ENCODE measurements around the gene RFTN1.

The RFTN1 gene

DNA sequence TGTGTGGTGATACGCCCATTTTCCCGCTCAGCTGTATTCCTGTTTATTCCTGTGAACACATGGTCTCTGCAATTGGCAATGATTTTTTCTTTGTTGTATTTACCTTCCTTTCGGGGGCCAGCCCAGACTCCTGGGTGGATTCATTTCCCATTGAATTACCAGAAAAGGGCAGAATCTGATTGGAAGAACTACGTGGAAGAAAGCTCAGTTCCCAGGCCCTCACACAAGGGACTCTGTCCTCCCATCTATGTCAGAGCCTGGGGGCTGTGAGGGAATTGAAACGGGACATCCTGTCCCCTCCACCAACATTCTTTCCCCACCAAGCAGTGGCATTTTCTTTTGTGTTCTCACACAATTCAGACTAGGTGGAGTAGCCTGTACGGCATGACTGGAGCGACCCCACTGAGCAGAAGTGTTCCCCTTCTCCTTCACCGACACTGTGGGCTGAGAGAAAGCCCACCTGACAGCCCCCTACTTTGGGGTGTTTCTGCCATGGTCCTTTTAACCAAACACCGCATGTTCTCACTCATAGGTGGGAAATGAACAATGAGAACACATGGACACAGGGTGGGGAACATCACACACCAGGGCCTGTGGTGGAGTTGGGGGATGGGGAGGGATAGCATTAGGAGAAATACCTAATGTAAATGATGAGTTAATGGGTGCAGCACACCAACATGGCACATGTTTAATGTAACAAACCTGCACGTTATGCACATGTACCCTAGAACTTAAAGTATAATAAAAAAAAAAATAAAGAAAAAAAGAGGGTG is 32.1 kb upstream of the RFTN1 start:
- POLR2A ChIA-PET: no interaction called here
- DNase-seq (ENCODE audit: extremely low spot score): no peak
- CTCF ChIA-PET: no interaction called here
- TF ChIP-seq TARDBP (IDR thresholded peaks at IDR 0.05) (no peak), ZNF384 (IDR thresholded peaks at IDR 0.05) (no peak), BHLHE40 (IDR thresholded peaks at IDR 0.05; ENCODE audit: borderline replicate concordance) (no peak), FOXK2 (IDR thresholded peaks at IDR 0.05) (no peak), SUZ12 (IDR thresholded peaks at IDR 0.05) (no peak), L3MBTL2 (conservative IDR thresholded peaks at IDR 0.05) (no peak), HDGF (IDR thresholded peaks at IDR 0.05; ENCODE audit: borderline replicate concordance) (no peak), NFRKB (IDR thresholded peaks at IDR 0.05) (no peak), FOXA1 (IDR thresholded peaks at IDR 0.05) (no peak), ARNT (IDR thresholded peaks at IDR 0.05) (no peak), SP1 (IDR thresholded peaks at IDR 0.05) (no peak)
- TF ChIP-seq, protein P1, sequence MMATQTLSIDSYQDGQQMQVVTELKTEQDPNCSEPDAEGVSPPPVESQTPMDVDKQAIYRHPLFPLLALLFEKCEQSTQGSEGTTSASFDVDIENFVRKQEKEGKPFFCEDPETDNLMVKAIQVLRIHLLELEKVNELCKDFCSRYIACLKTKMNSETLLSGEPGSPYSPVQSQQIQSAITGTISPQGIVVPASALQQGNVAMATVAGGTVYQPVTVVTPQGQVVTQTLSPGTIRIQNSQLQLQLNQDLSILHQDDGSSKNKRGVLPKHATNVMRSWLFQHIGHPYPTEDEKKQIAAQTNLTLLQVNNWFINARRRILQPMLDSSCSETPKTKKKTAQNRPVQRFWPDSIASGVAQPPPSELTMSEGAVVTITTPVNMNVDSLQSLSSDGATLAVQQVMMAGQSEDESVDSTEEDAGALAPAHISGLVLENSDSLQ (IDR thresholded peaks at IDR 0.05): no peak

DNA sequence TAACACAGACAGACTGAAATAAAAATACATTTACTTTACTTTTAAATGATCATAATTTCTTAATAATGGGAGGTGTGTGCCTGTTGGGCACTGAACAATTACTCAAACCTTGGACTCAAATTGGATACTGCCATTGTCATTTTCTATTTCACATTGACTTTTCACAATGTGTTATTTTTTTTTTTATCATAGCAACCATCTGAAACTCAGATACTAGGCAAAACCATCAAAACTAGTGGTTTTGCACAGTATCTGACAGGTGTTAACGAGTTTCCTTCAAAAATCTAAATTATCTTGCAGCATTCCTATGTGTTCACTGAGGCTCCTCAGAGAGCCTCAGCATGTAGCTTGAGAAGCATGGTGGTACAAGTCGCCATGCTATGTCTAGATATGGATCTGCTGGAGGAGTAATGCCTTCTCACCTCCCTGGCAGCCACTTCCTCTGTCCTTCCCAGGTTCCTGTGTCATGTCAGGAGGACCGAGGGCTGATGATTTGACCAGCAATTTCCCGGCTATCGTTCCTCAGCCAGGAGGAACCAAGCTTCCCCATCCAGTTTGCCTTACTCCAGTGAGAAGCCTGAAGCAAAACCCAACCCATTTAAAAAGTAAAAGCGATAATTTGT is 29.9 kb upstream of the RFTN1 start:
- ChIA-PET POLR2A (no interaction called here), CTCF (no interaction called here)

DNA sequence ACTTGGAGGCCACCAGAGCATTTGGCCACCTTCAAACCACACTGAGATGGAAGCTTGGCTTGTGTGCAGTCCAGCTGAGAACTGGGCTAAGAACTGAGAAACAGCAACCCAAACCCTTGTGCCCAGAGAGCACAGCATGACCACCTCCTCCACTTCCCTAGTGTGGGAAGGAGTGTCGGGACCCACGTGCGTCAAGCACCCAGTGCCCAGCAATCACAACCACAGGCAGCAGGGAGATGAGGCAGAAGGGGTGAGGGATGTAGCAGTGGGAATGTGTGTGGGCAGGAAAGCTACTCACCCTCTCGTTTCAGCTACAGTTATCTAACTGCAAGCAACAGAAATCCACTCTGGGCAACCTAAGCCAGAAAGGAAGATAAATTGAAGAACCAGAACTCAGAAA is 25.0 kb upstream of the RFTN1 start:
- CTCF ChIA-PET: interaction anchor here (0.6 kb wide), 1 partner anchor 217 kb away, joined by 3 read pairs; no protein-coding TSS in a partner anchor
- TF ChIP-seq FOXK2 (IDR thresholded peaks at IDR 0.05) (no peak), LEF1 (IDR thresholded peaks at IDR 0.05; ENCODE audit: borderline replicate concordance) (no peak), ZNF384 (IDR thresholded peaks at IDR 0.05) (no peak), TARDBP (IDR thresholded peaks at IDR 0.05) (no peak), HDGF (IDR thresholded peaks at IDR 0.05; ENCODE audit: borderline replicate concordance) (no peak), SP1 (IDR thresholded peaks at IDR 0.05) (no peak), CTBP1 (IDR thresholded peaks at IDR 0.05; ENCODE audit: borderline replicate concordance) (no peak), BHLHE40 (IDR thresholded peaks at IDR 0.05; ENCODE audit: borderline replicate concordance) (no peak), L3MBTL2 (conservative IDR thresholded peaks at IDR 0.05) (no peak), ELF4 (IDR thresholded peaks at IDR 0.05) (no peak), ARNT (IDR thresholded peaks at IDR 0.05) (no peak), FOXM1 (IDR thresholded peaks at IDR 0.05; ENCODE audit: borderline replicate concordance) (no peak), FOXA1 (IDR thresholded peaks at IDR 0.05) (no peak), SUZ12 (IDR thresholded peaks at IDR 0.05) (no peak), NFRKB (IDR thresholded peaks at IDR 0.05) (no peak)
- TF ChIP-seq, protein P1 (IDR thresholded peaks at IDR 0.05): no peak
- POLR2A ChIA-PET: no interaction called here
- no peak for DNase-seq (ENCODE audit: extremely low spot score)

More for the DNA sequence above, 29.9 kb upstream of the RFTN1 start:
- no peak for TF ChIP-seq TARDBP (IDR thresholded peaks at IDR 0.05)
- no peak for TF ChIP-seq FOXA1 (IDR thresholded peaks at IDR 0.05)
- no peak for TF ChIP-seq L3MBTL2 (conservative IDR thresholded peaks at IDR 0.05)
- no peak for TF ChIP-seq SP1 (IDR thresholded peaks at IDR 0.05)
- TF ChIP-seq, protein P1 (IDR thresholded peaks at IDR 0.05): no peak
- TF ChIP-seq LEF1 (IDR thresholded peaks at IDR 0.05; ENCODE audit: borderline replicate concordance): no peak
- no peak for TF ChIP-seq FOXM1 (IDR thresholded peaks at IDR 0.05; ENCODE audit: borderline replicate concordance)
- TF ChIP-seq FOXK2 (IDR thresholded peaks at IDR 0.05): no peak
- TF ChIP-seq ARNT (IDR thresholded peaks at IDR 0.05): no peak
- TF ChIP-seq SUZ12 (IDR thresholded peaks at IDR 0.05): no peak
- TF ChIP-seq NFRKB (IDR thresholded peaks at IDR 0.05): no peak
- no peak for TF ChIP-seq ZNF384 (IDR thresholded peaks at IDR 0.05)
- no peak for TF ChIP-seq CTBP1 (IDR thresholded peaks at IDR 0.05; ENCODE audit: borderline replicate concordance)
- TF ChIP-seq HDGF (IDR thresholded peaks at IDR 0.05; ENCODE audit: borderline replicate concordance): no peak
- TF ChIP-seq ELF4 (IDR thresholded peaks at IDR 0.05): no peak
- no peak for TF ChIP-seq BHLHE40 (IDR thresholded peaks at IDR 0.05; ENCODE audit: borderline replicate concordance)
- DNase-seq (ENCODE audit: extremely low spot score): no peak

DNA sequence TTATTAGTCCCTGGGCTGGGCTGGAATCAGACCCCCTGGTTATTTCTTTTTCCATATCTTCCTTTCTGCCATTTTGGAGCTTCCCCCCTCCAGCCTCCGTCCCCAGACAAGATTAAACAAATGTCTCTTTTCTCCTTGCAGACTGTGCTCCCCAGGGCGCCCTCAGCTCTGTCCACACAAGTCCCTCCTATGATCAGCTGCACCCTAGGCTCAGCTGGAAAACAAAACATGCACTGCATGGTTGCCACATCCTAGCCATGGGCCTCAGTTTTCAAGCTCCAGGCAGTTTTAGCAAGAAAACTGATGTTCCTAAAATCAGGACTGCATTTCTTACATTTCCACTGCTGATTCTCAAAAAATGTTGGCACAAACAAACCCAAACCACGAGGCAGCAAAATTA is 23.5 kb upstream of the RFTN1 start:
- no peak for DNase-seq (ENCODE audit: extremely low spot score)
- TF ChIP-seq ARNT (IDR thresholded peaks at IDR 0.05) (no peak), ZNF384 (IDR thresholded peaks at IDR 0.05) (no peak), LEF1 (IDR thresholded peaks at IDR 0.05; ENCODE audit: borderline replicate concordance) (no peak), FOXK2 (IDR thresholded peaks at IDR 0.05) (no peak), SUZ12 (IDR thresholded peaks at IDR 0.05) (no peak), HDGF (IDR thresholded peaks at IDR 0.05; ENCODE audit: borderline replicate concordance) (no peak), TARDBP (IDR thresholded peaks at IDR 0.05) (no peak), FOXA1 (IDR thresholded peaks at IDR 0.05) (no peak), L3MBTL2 (conservative IDR thresholded peaks at IDR 0.05) (no peak), CTBP1 (IDR thresholded peaks at IDR 0.05; ENCODE audit: borderline replicate concordance) (no peak), FOXM1 (IDR thresholded peaks at IDR 0.05; ENCODE audit: borderline replicate concordance) (no peak), NFRKB (IDR thresholded peaks at IDR 0.05) (no peak), SP1 (IDR thresholded peaks at IDR 0.05) (no peak)
- TF ChIP-seq, protein P1 (IDR thresholded peaks at IDR 0.05): no peak
- POLR2A ChIA-PET: interaction anchor here (1.2 kb wide), 1 partner anchor 271 kb away, joined by 3 read pairs; no protein-coding TSS in a partner anchor
- CTCF ChIA-PET: no interaction called here

DNA sequence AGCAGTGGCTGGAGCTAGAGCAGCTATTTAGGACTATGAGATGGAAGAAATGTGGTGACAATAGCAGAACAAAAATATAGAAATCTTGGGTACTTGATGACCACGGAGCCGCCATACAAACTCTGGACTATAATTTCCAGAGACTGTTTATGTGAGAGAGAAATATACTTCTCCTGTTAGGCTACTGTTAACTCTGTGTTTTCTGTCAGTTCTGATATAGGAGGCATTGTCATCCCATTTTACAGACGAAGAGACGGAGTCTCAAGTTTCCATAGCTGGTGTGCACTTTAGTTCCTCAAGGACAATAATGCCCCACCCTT is 22.8 kb upstream of the RFTN1 start:
- CTCF ChIA-PET: interaction anchor here (0.7 kb wide), 1 partner anchor 294 kb away, joined by 6 read pairs; no protein-coding TSS in a partner anchor
- no peak for DNase-seq (ENCODE audit: extremely low spot score)
- TF ChIP-seq FOXM1 (IDR thresholded peaks at IDR 0.05; ENCODE audit: borderline replicate concordance) (0 out of 2 replicates have a peak, but pooled peaks have one; percentile 7), SP1 (IDR thresholded peaks at IDR 0.05) (no peak)
- POLR2A ChIA-PET: interaction anchor here (1.2 kb wide), 1 partner anchor 270 kb away, joined by 3 read pairs; no protein-coding TSS in a partner anchor

Data from HEK293T (cell line).